Measurements from ENCODE around the gene MYOM1. TPM values are rescaled to one million over a fixed set of nuclear protein-coding genes. Genes with fewer than 3 reads are reported as not detected.

MYOM1 gene
- total RNA-seq, 4 donors from 2014 or later = 1.3 to 29.7 (median 3.1) TPM

- H3K27me3 ChIP-seq = no peaks in the 10 kb centered on the region
- H3K36me3 ChIP-seq = no peaks in the 10 kb centered on the region
- no peaks in the 10 kb centered on the region for H3K9me3 ChIP-seq
- H3K27ac ChIP-seq = peak overlapping the region in 1 of 4 donors; percentile 35
- H3K4me1 ChIP-seq = no peaks in the 10 kb centered on the region
- no peak overlapping the region for H3K4me3 ChIP-seq
- peak in 1 of 2 donors; percentile 18 for TF ChIP-seq POLR2A (IDR thresholded peaks at IDR 0.05)
- TF ChIP-seq, protein P1, sequence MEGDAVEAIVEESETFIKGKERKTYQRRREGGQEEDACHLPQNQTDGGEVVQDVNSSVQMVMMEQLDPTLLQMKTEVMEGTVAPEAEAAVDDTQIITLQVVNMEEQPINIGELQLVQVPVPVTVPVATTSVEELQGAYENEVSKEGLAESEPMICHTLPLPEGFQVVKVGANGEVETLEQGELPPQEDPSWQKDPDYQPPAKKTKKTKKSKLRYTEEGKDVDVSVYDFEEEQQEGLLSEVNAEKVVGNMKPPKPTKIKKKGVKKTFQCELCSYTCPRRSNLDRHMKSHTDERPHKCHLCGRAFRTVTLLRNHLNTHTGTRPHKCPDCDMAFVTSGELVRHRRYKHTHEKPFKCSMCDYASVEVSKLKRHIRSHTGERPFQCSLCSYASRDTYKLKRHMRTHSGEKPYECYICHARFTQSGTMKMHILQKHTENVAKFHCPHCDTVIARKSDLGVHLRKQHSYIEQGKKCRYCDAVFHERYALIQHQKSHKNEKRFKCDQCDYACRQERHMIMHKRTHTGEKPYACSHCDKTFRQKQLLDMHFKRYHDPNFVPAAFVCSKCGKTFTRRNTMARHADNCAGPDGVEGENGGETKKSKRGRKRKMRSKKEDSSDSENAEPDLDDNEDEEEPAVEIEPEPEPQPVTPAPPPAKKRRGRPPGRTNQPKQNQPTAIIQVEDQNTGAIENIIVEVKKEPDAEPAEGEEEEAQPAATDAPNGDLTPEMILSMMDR (IDR thresholded peaks at IDR 0.05) = no peak
- peak in 1 of 3 donors; percentile 78 for DNase-seq
Observed at GRCh38 chr18:3162181-3162580, 57.6 kb downstream of the MYOM1 start.

DNA sequence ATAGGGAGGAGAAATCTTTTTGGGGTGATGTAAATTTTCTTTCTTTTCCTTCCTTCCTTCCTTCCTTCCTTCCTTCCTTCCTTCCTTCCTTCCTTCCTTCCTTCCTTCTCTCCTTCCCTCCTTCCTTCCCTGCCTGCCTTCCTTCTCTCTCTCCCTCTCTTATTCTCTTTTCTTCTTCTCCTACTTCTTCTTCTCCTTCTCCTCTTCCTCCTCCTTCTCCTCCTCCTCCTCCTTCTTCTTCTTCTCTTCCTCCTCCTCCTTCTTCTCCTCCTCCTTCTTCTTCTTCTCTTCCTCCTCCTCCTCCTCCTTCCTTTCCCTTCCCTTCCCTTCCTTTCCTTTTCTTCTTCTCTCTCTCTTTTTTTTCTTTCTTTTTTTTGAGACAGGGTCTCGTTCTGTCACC, 59.9 kb downstream of the MYOM1 start:
- Histone ChIP-seq H3K27me3 (no peaks in the 10 kb centered on the region), H3K36me3 (no peaks in the 10 kb centered on the region), H3K4me3 (no peak overlapping the region), H3K9me3 (no peaks in the 10 kb centered on the region), H3K4me1 (no peaks in the 10 kb centered on the region), H3K27ac (no peak overlapping the region)
- TF ChIP-seq, protein P1 (IDR thresholded peaks at IDR 0.05) = no peak
- TF ChIP-seq POLR2A (IDR thresholded peaks at IDR 0.05) = no peak
- no peak for DNase-seq

- Histone ChIP-seq H3K9me3 (no peaks in the 10 kb centered on the region), H3K36me3 (no peaks in the 10 kb centered on the region), H3K4me1 (peaks cover 0 to 5% (median 0%) of the 10 kb centered on the region in 4 donors), H3K27ac (no peak overlapping the region), H3K27me3 (no peaks in the 10 kb centered on the region), H3K4me3 (no peak overlapping the region)
- DNase-seq = no peak
- TF ChIP-seq POLR2A (IDR thresholded peaks at IDR 0.05) = no peak
- TF ChIP-seq, protein P1 (IDR thresholded peaks at IDR 0.05) = no peak
Observed at GRCh38 chr18:3157606-3158005, 62.2 kb downstream of the MYOM1 start.

DNA sequence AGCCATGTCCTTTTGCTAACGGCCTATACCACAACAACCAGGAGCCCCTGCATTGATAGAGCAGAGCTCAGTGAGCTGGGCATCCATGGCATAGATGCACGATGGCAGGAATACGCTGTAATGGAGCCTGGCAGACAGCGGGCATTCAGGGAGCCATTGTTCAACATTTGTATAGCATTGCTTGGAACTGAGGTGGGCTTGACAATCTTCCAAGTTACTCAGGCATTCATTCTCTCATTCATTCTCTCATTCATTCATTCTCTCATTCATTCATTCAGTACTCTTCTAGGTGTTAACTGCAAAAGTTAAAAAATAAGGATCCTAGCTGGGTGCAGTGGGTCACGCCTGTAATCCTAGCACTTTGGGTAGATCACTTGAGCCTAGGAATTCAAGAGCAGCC, 62.7 kb downstream of the MYOM1 start:
- TF ChIP-seq POLR2A (IDR thresholded peaks at IDR 0.05) = no peak
- TF ChIP-seq, protein P1 (IDR thresholded peaks at IDR 0.05) = no peak

GRCh38 chr18:3156325-3156640, 63.5 kb downstream of the MYOM1 start:
- H3K27ac ChIP-seq = peak overlapping the region in 1 of 4 donors; percentile 39
- DNase-seq = no peak
- H3K4me1 ChIP-seq = peaks cover 0 to 5% (median 0%) of the 10 kb centered on the region in 4 donors
- H3K27me3 ChIP-seq = no peaks in the 10 kb centered on the region
- no peak for TF ChIP-seq POLR2A (IDR thresholded peaks at IDR 0.05)
- TF ChIP-seq, protein P1 (IDR thresholded peaks at IDR 0.05) = no peak
- H3K9me3 ChIP-seq = no peaks in the 10 kb centered on the region
- H3K36me3 ChIP-seq = no peaks in the 10 kb centered on the region
- no peak overlapping the region for H3K4me3 ChIP-seq

More for the DNA sequence above, 62.7 kb downstream of the MYOM1 start:
- Histone ChIP-seq H3K4me1 (peaks cover 0 to 5% (median 0%) of the 10 kb centered on the region in 4 donors), H3K27ac (no peak overlapping the region), H3K4me3 (no peak overlapping the region), H3K27me3 (no peaks in the 10 kb centered on the region), H3K9me3 (no peaks in the 10 kb centered on the region), H3K36me3 (no peaks in the 10 kb centered on the region)
- no peak for DNase-seq

- Histone ChIP-seq H3K27me3 (no peaks in the 10 kb centered on the region), H3K4me3 (no peak overlapping the region), H3K9me3 (no peaks in the 10 kb centered on the region), H3K27ac (no peak overlapping the region), H3K36me3 (no peaks in the 10 kb centered on the region), H3K4me1 (peaks cover 0 to 5% (median 0%) of the 10 kb centered on the region in 4 donors)
- no peak for DNase-seq
- no peak for TF ChIP-seq POLR2A (IDR thresholded peaks at IDR 0.05)
- TF ChIP-seq, protein P1 (IDR thresholded peaks at IDR 0.05) = no peak
Observed at GRCh38 chr18:3154214-3154613, 65.6 kb downstream of the MYOM1 start.

Measured in Peyer's patch (tissue), 4 donors.